SK-N-SH (cell line): ENCODE results near the gene RANGAP1. TPM values are rescaled to one million over a fixed set of nuclear protein-coding genes. Genes with fewer than 3 reads are reported as not detected.

Experiments used
- CTCF ChIA-PET: fragments of 300-600, 350-600 bp; formaldehyde crosslinking; extraction: SDS; loops from one replicate; lab custom pipeline; 2021; lab: Yijun Ruan, JAX
- POLR2A ChIA-PET: fragments of 350-600 bp; sonication (Branson Sonifier 250); formaldehyde crosslinking; extraction: SDS; loops from one replicate; lab custom pipeline; 2020; ENCODE audit warnings: antibody characterized with exemption, inconsistent platforms; lab: Yijun Ruan, JAX
- DNase-seq: peaks from one replicate; pipeline ENCODE4 v3.0.0; 2012
- H2AFZ ChIP-seq: fragments of 200-600 bp; sonication (generic); 2 replicates; pipeline ENCODE4 v1.8.1; 2016; ENCODE audit warnings: antibody characterized with exemption, mild to moderate bottlenecking, low read depth
- H3F3A ChIP-seq: fragments of 200-600 bp; sonication (generic); replicated peaks from 2 replicates; pipeline ENCODE3; 2016; ENCODE audit warnings: antibody characterized with exemption, mild to moderate bottlenecking; ENCODE audit not compliant: insufficient read depth
- H3K27ac ChIP-seq, 2 experiments: fragments of 200-500 bp in 1 of 2; fragments of 200-600 bp in 1 of 2; sonication (Bioruptor generic) in 1 of 2; sonication (generic), shearing (Covaris generic) in 1 of 2; 2 replicates each; pipeline versions ENCODE4 v1.5.1 to v1.6.1; 2014 to 2016; ENCODE audit warnings: low read depth in 2 of 2, inconsistent platforms in 1 of 2, low read length in 1 of 2, mild to moderate bottlenecking in 1 of 2, mixed read lengths in 1 of 2
- H3K27me3 ChIP-seq: fragments of 200-600 bp; sonication (generic), shearing (Covaris generic); 2 replicates; pipeline ENCODE4 v1.6.1; 2016; ENCODE audit warnings: mixed run types; ENCODE audit not compliant: insufficient read depth
- H3K36me3 ChIP-seq, 2 experiments: fragments of 200-500 bp in 1 of 2; fragments of 200-600 bp in 1 of 2; sonication (Bioruptor generic) in 1 of 2; sonication (generic) in 1 of 2; replicated peaks in 1 of 2; 2 replicates each; pipeline versions ENCODE3 to v1.5.1; 2014 to 2016; ENCODE audit warnings: low read length in 1 of 2, mild to moderate bottlenecking in 1 of 2; ENCODE audit not compliant: insufficient read depth in 2 of 2, control insufficient read depth in 1 of 2
- H3K4me1 ChIP-seq, 2 experiments: fragments of 200-500 bp in 1 of 2; fragments of 200-600 bp in 1 of 2; sonication (Bioruptor generic) in 1 of 2; sonication (generic), shearing (Covaris generic) in 1 of 2; 2 replicates each; pipeline versions ENCODE4 v1.5.1 to v1.6.1; 2014 to 2016; ENCODE audit warnings: low read depth in 1 of 2, low read length in 1 of 2, mixed run types in 1 of 2; ENCODE audit not compliant: insufficient read depth in 2 of 2, control insufficient read depth in 1 of 2
- H3K4me2 ChIP-seq: fragments of 200-600 bp; sonication (generic), shearing (Covaris generic); 2 replicates; pipeline ENCODE4 v1.6.1; 2017; ENCODE audit warnings: mixed run types
- H3K4me3 ChIP-seq, 2 experiments: fragments of 200-500 bp in 1 of 2; fragments of 200-600 bp in 1 of 2; sonication (Bioruptor generic) in 1 of 2; sonication (generic), shearing (Covaris generic) in 1 of 2; 2 replicates each; pipeline versions ENCODE4 v1.5.1 to v1.8.1; 2014 to 2016; ENCODE audit warnings: low read depth in 2 of 2, inconsistent platforms in 1 of 2, low read length in 1 of 2, mild to moderate bottlenecking in 1 of 2, mixed read lengths in 1 of 2, moderate library complexity in 1 of 2
- H3K79me2 ChIP-seq: fragments of 200-600 bp; sonication (generic); 2 replicates; pipeline ENCODE4 v1.8.1; 2017; ENCODE audit warnings: mild to moderate bottlenecking; ENCODE audit not compliant: insufficient read depth
- H3K9ac ChIP-seq: fragments of 200-600 bp; sonication (generic); 2 replicates; pipeline ENCODE4 v1.6.1; 2017; ENCODE audit warnings: mixed run types
- H3K9me2 ChIP-seq: fragments of 200-600 bp; sonication (generic); 2 replicates; pipeline ENCODE4 v1.6.1; 2017; ENCODE audit warnings: mixed run types
- H3K9me3 ChIP-seq: fragments of 200-600 bp; sonication (generic); 2 replicates; pipeline ENCODE4 v1.6.1; 2017; ENCODE audit warnings: mixed run types, mild to moderate bottlenecking, moderate library complexity
- H4K20me1 ChIP-seq: fragments of 200-600 bp; sonication (generic); 2 replicates; pipeline ENCODE4 v1.6.1; 2017; ENCODE audit warnings: mild to moderate bottlenecking, mixed run types; ENCODE audit not compliant: insufficient read depth
- CHD2 ChIP-seq: fragments of 150-350 bp; IDR thresholded peaks from 2 replicates; pipeline ENCODE4 v1.6.1; 2018; ENCODE audit warnings: low read length; ENCODE audit not compliant: partially characterized antibody
- EZH2phosphoT487 ChIP-seq: fragments of 200-600 bp; sonication (generic); IDR thresholded peaks from 2 replicates; pipeline ENCODE4 v1.6.1; 2017; ENCODE audit warnings: low read depth, mixed run types, mild to moderate bottlenecking, antibody characterized with exemption, moderate library complexity, borderline replicate concordance
- FOSL2 ChIP-seq: IDR thresholded peaks from 2 replicates; pipeline ENCODE4 v1.4.0; 2012; ENCODE audit warnings: low read depth, mild to moderate bottlenecking, moderate library complexity, borderline replicate concordance
- FOXJ3 ChIP-seq: sonication (generic); formaldehyde crosslinking; IDR thresholded peaks from 2 replicates; pipeline ENCODE4 v1.5.1; 2020; ENCODE audit warnings: mild to moderate bottlenecking, missing genetic modification reagents
- GABPA ChIP-seq: IDR thresholded peaks from 2 replicates; pipeline ENCODE4 v1.4.0; 2012; ENCODE audit warnings: low read depth, mild to moderate bottlenecking
- GATA2 ChIP-seq: sonication (generic); formaldehyde crosslinking; IDR thresholded peaks from 2 replicates; pipeline ENCODE4 v1.5.0; 2020; ENCODE audit warnings: mild to moderate bottlenecking, missing genetic modification reagents
- JUND ChIP-seq: IDR thresholded peaks from 2 replicates; pipeline ENCODE4 v1.4.0; 2012
- MAX ChIP-seq: IDR thresholded peaks from 2 replicates; pipeline ENCODE4 v1.4.0; 2012; ENCODE audit warnings: low read depth
- NRF1 ChIP-seq: IDR thresholded peaks from 2 replicates; pipeline ENCODE4 v1.6.1; 2012; ENCODE audit warnings: low read depth, mild to moderate bottlenecking, low read length
- REST ChIP-seq: IDR thresholded peaks from 2 replicates; pipeline ENCODE4 v1.6.1; 2012; ENCODE audit warnings: mild to moderate bottlenecking, low read depth, low read length, moderate library complexity
- RXRA ChIP-seq: IDR thresholded peaks from 2 replicates; pipeline ENCODE4 v1.4.0; 2012; ENCODE audit warnings: low read depth, mild to moderate bottlenecking, borderline replicate concordance
- SIN3A ChIP-seq: IDR thresholded peaks from 2 replicates; pipeline ENCODE4 v1.6.1; 2012; ENCODE audit warnings: low read depth, mild to moderate bottlenecking, low read length, moderate library complexity, borderline replicate concordance
- SMC3 ChIP-seq: IDR thresholded peaks from 2 replicates; pipeline ENCODE4 v1.6.1; 2012; ENCODE audit warnings: low read depth, low read length, improper control_type of control experiment
- TCF12 ChIP-seq: IDR thresholded peaks from 2 replicates; pipeline ENCODE4 v1.4.0; 2012
- TEAD4 ChIP-seq: IDR thresholded peaks from 2 replicates; pipeline ENCODE4 v1.4.0; 2012; ENCODE audit warnings: mild to moderate bottlenecking, borderline replicate concordance; ENCODE audit not compliant: insufficient read depth
- USF2 ChIP-seq: fragments of 150-350 bp; IDR thresholded peaks from 2 replicates; pipeline ENCODE4 v1.6.1; 2017; ENCODE audit warnings: antibody characterized with exemption, low read length, low read depth, borderline replicate concordance
- WGBS: methylation state at CpG from one replicate; pipeline ENCODE4 v1.1.6; 2017; ENCODE audit warnings: low lambda C conversion rate; 5-methylcytosine and 5-hydroxymethylcytosine counted together
- polyA plus RNA-seq, 3 experiments: library from polyadenylated mRNA; depleted of rRNA; stranded (reverse); fragments of >200 nt; gene quantifications; 2 replicates each; pipeline ENCODE4 v1.2.3, GENCODE V29; 2012

The RANGAP1 gene
- polyA plus RNA-seq, 1 of the 3 experiments (the other 2 are of a cell fraction): 67.1 TPM

- Histone ChIP-seq H3K9ac (no peak overlapping the region), H3K4me2 (no peak overlapping the region), H3K9me3 (no peaks in the 10 kb centered on the region), H3F3A (no peaks in the 10 kb centered on the region), H3K79me2 (no peaks in the 10 kb centered on the region), H3K9me2 (no peaks in the 10 kb centered on the region), H3K27me3 (no peaks in the 10 kb centered on the region), H3K4me3 (no peak overlapping the region), H3K36me3 (peaks cover 0 to 2% of the 10 kb centered on the region in 2 experiments), H2AFZ (no peak overlapping the region), H3K4me1 (no peaks in the 10 kb centered on the region), H3K27ac (no peak overlapping the region), H4K20me1 (no peaks in the 10 kb centered on the region)
- TF ChIP-seq SMC3: no peak
- no peak for TF ChIP-seq USF2
- no peak for TF ChIP-seq FOSL2
- TF ChIP-seq TCF12: no peak
- TF ChIP-seq GATA2 (CRISPR knock-in tag): no peak
- no peak for TF ChIP-seq GABPA
- TF ChIP-seq CHD2: no peak
- TF ChIP-seq FOXJ3 (CRISPR knock-in tag): no peak
- TF ChIP-seq TEAD4: no peak
- TF ChIP-seq REST: no peak
- no peak for TF ChIP-seq SIN3A
- TF ChIP-seq RXRA: no peak
- no peak for TF ChIP-seq JUND
- TF ChIP-seq NRF1: no peak
- TF ChIP-seq EZH2phosphoT487: no peak
- no peak for TF ChIP-seq MAX
- POLR2A ChIA-PET: interaction anchor here (0.5 kb wide), 1 partner anchor 21 kb away, joined by 5 read pairs; no protein-coding TSS in a partner anchor
- CTCF ChIA-PET: no interaction called here
- WGBS: 88% methylated on average over 7 of the region's 9 CpGs
- DNase-seq: no peak
These were observed 63.0 kb downstream of the RANGAP1 start for GRCh38 chr22:41222846-41223507.
